Right ventricle myocardium inferior (tissue), 1 donor: ENCODE measurements around the gene CACNA1F. TPM values are rescaled to one million over a fixed set of nuclear protein-coding genes. Genes with fewer than 3 reads are reported as not detected.
A peak's percentile ranks its signal among the peaks of the same experiment; 100 is the strongest.

ENCODE experiments used
- ATAC-seq: fragments of 200-7000 bp; cut with Tn5 transposase; one replicate; pipeline ENCODE4 v1.9.1; 2020; ENCODE audit warnings: mild to moderate bottlenecking, moderate library complexity
- DNase-seq: peaks from one replicate; pipeline ENCODE4 v3.0.0; 2021; ENCODE audit errors: missing footprints
- intact Hi-C: fragments of 100-400 bp; cut with DNase I; formaldehyde crosslinking; loops from one replicate; pipeline ENCODE4 v1.11.0; 2022
- long read RNA-seq: library from polyadenylated mRNA; unstranded; transcript quantifications from one replicate; pipeline ENCODE4 v2.0.0, GENCODE V29; 2021
- total RNA-seq: library from RNA; stranded (reverse); fragmentation: NEBNext Ultra II Directional; extraction: Animal tissue kit (Norgen Biotek cat#: 25700); gene quantifications from one replicate; pipeline ENCODE4 v1.2.1, GENCODE V29; 2021
- donor health status: DM: no; HTN: yes; CAD: no; lungs with severe emphysema.

Gene CACNA1F
- total RNA-seq, result not detected
- long read RNA-seq, result 0 reads

DNA sequence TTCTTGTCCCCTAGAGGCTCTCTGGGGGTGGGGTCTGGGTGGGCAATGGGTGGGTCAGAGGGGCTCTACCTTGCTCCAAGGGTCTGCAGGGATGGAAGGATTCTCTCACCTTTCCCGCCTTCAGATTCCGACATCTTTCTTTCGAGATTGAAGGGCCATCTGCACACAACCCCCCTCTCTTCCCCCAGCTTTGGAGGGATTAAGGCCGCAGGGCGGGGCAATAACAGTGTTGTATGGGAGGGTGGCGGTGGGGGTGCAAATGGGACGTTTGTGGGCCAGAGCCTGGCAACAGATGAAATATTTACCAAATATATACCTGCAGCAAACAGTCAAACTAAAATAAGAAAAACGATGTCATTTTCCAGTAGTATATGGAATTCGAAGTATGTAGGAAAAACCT lies at the start of gene CACNA1F:
CACNA1F (minus strand) TSS at position 165 of the 400 bp plus-strand sequence; CDS start at position 134, 31 bp downstream.
- DNase-seq (no peak), ATAC-seq (no peak)
- intact Hi-C loops, result loop anchor here (5.0 kb wide), 1 partner anchor 36 kb away; no protein-coding TSS in a partner anchor

DNA sequence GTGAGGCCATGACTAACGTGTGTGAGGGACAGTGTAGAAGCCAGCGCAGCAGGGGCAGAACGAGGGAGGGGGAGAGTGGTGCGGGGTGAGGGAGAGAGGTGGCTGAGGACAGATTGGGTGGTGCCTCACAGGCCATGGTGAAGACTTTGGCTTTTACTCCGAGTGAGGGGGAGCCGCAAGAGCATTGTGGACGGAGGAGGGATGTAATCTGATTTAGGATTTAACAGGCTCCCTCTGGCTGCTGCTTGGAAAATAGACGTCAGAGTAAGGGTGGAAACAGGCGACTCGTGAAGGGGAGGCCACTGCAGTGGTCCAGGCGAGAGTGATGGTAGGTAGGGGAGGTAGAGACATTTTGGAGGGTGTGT lies 49.5 kb upstream of the CACNA1F start:
- intact Hi-C loops, result no loop called here
- DNase-seq, result no peak
- ATAC-seq, result peak; percentile 72

DNA sequence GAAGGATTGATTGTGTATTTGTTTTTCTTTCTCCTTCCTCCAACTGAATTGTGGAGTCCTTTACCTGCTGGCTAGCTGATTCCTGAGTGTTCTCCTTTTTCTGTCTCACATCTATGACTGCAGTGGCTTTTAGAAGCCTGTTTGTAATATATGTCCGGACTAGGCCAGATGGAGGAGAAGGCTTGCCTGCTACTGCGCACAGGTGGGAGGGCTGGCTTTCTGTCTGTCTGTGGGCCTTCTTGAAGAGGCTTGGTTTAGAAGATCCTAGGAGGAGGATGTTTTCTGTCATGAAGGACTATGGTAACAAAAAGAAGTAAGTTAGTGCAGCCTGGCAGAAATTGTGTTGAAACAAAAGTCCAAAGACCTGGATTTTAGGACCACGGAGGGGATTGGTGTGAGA lies 44.9 kb upstream of the CACNA1F start:
- no peak for DNase-seq
- intact Hi-C loops, result no loop called here
- ATAC-seq, result no peak

DNA sequence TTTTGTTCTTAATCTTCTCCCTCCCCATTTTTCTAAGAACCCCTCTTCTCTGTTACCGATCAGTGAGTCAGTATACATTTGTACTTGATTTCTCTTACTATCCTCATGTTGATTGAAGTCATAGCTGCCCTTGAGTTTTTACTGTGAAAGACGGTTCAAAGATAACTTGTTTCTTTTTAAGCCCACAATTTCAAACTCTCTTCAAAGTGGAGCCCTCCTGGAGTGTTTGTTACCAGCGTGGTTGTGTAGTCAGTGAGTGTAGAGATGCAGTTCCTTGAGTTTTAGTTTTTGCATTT lies 44.3 kb upstream of the CACNA1F start:
- no peak for ATAC-seq
- intact Hi-C loops, result no loop called here
- no peak for DNase-seq

DNA sequence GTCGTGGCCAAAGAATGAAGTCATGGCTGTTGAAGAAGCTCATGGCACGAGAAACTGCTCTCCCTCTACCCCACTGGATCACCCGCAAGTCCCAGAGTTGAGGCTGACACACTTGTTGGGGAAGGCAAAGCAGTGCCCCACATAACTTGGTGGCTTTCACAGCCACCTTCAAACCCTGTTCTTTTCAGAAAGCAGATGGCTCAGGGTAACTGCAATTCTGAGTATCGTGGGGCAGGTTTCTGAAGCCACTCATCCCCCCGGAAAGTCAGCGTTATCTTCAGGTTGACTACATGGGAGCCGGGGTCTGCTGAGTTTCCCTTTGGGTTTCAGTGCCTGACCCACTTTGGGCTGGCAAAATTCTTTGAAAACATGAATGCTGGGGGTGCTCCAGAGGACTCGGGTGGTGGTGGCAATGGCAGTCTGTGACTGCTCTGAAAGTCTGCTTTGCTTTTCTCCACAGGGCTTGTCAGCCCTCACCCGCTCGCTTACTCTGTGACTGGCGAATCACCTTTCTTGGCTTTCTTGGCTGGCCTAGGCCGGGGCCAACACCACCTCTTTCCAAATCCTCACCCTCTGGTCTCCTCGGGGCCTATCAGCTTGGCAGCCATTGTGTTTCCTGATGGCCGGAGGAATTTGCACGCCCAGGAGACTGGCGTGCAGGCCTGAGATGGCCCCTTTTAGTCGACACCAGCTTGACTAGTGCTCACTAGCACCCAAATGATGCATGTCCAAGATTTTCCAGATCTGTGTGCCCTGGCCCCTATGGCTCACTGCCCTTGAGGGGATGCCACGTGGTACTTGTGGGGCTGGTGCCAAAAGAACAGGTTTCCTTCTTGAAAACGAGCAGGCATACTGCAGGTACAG lies 43.8 kb upstream of the CACNA1F start:
- DNase-seq (no peak), ATAC-seq (no peak)
- intact Hi-C loops, result no loop called here

DNA sequence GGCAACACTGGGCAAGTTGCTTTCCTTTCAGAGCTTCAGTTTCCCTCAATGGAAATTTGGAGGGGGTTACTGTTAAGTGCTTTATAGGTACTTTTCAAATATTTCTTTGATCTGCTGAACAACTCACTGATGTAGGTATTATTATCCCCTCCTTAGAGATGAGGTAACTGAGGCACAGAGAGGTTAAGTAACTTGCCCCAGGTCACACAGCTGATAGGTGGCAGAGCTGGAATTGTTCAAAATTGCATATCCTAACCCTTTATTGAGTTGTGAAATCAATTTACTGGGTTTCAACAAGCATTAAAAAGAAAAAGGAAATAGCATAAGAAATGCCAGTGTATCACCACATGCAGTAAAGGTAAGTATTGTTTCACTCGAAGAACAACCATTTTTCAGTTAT lies 43.1 kb upstream of the CACNA1F start:
- no peak for ATAC-seq
- DNase-seq, result no peak
- intact Hi-C loops, result no loop called here

DNA sequence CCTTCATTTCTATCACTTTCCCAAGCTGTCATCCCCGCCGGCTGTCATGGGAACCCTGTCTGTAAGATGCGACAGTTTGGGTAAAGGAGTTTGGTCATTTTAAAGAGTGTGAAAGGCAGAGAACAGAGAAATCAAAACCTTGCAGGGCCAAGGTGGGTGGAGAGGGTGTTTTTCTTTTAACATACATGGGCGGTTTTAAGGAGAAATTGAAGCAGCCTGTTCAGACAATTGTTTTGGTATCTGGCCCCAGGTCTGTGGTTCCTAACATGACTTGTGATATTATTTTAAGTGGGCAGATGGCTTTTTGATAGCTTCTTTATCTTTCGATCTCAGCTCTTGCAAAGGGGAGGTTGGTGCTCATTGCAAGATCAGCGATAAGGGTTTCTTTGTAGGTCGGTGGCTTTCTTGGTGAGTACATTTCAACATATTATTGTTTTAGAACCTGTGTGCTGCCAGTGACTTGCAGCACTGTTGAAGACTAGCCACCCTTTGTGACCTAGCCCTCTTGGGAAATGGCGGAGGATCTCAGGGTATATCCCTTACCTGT lies 40.1 kb upstream of the CACNA1F start:
- no peak for DNase-seq
- ATAC-seq, result no peak
- intact Hi-C loops, result no loop called here

DNA sequence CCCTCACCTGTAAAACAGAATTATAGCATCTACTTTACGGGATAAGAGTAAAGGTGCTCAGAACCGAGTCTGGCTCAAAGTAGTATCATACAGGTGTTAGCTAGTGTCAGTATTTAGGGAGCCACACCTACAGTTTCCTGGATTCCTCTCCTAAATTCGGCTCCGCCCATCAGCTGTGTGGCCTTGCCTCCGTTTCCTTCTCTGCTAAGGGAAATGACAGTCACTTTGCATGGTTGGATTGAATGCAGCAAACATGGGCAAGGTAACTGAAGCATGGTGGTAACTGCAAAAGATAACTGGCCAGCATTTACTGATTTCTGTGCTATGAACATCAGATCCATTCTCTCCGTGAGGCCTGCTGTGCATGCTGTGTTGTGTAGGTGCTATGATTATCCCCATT lies 39.3 kb upstream of the CACNA1F start:
- DNase-seq (no peak), ATAC-seq (no peak)
- intact Hi-C loops, result no loop called here

DNA sequence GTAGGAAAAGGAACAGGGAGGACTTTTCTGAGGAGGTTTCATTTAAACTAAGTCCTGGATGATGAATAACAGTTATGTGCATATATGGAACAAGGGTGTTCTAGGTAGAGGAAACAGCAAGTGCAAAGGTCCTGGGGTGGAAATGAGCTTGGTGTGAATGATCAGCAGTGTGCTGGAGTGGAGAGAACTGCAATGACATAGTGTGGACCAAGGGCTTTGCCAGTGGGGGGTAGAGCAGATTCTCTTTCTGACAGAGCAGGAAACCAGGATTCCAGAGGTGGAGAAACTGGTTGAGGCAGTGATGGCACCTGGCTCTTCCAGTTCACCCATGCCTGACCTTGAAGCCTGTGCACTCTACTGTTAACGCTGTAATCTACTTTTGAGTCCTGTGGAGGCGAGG lies 38.2 kb upstream of the CACNA1F start:
- DNase-seq, result no peak
- no peak for ATAC-seq
- intact Hi-C loops, result no loop called here

DNA sequence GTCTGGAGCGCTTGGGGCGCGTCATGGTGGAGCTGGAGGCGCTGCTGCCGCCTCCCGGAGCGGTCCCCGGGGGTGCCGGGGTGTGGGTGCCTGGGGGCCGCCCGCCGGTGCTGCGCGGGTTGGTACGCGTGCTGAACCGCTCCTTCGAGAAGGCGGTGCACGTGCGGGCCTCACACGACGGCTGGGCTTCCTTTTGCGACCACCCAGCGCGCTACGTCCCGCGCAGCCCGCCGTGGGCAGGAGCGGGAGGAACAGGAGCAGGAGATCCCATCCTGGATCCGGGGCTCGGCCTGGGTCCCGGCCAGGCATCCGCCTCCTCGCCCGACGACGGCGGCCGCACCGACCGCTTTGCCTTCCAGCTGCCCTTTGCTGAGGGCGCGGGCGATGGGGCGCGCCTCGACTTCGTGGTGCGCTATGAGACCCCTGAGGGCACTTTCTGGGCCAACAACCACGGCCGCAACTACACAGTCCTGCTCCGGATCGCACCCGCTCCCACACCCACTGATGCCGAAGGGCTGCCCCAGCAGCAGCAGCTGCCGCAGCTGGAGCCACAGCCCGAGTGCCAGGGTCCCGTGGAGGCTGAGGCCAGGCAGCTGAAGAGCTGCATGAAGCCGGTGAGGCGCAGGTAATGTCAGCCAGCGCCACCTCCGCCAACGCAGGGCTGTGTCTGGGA lies 37.2 kb upstream of the CACNA1F start:
- DNase-seq (no peak), ATAC-seq (no peak)
- intact Hi-C loops, result no loop called here

DNA sequence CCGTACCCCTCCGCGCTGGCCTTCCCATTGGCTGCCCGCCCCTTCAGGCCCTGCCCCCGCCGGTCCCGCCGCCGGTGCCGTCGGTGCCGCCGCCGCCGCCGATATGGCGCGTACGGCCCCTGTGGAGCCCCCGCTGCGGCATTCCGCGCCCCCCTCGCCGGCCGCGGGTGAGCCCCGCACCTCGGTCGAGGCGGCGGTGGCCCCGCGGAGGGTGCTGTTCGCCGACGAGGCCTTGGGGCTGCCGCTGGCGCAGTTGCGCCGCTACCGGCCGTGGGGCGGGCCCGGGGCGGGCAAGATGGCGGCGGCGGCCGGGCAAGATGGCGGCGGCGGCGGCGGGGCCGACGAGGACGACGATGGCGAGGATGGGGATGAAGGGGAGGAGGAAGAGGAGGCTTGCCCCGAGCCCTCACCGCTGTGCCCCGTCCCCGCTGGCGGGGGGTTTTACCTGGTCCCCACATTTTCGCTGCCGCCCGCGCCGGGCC lies 36.7 kb upstream of the CACNA1F start, which contains the start of gene PPP1R3F:
PPP1R3F (plus strand) TSS at position 27 of the 482 bp plus-strand sequence; CDS start at position 104, 77 bp downstream.
- DNase-seq, result no peak
- intact Hi-C loops, result loop anchor here (2.0 to 5.0 kb wide), 2 partner anchors 35 to 68 kb away; partner anchors contain the start of genes CCDC22 and SYP
- peak; percentile 18 for ATAC-seq

DNA sequence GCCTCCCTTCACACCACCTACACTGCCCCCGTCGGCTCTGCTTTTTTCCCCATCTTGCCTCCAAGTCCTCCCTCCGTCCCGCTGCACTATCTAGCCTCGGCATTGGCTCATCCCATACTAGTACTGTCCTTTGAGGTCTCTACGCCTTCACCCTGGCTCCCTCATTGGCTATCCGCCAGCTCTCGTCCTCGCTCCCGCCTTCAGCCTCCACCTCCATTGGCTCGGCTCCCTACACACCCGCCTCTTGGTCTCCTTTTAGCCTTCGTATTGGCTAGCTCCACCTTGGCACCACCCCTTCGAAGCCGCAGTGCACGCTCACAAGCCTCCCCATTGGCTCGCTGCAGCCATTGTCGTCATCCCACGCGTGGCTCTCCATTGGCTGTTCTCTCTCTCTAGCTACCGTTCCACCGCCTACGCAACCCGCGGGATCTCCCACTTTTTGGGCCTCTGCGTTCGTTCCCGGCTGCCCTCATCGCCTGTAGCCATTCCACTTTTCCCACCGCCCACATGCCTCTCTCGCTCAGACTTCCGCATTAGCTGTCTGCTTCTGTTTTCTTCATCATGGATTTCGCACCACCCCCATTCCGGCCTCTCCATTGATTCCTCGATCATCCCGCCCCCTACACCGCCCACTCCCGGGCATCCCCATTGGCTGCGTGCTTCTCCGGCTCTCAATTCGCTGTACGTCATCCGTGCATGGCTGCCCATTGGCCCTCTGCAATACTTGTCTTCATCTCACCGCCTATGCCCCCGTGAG lies 36.0 kb upstream of the CACNA1F start:
- peak; percentile 98 for DNase-seq
- peak; percentile 96 for ATAC-seq
- intact Hi-C loops, result loop anchor here (2.0 to 5.0 kb wide), 2 partner anchors 34 to 67 kb away; partner anchors contain the start of genes CCDC22 and SYP

DNA sequence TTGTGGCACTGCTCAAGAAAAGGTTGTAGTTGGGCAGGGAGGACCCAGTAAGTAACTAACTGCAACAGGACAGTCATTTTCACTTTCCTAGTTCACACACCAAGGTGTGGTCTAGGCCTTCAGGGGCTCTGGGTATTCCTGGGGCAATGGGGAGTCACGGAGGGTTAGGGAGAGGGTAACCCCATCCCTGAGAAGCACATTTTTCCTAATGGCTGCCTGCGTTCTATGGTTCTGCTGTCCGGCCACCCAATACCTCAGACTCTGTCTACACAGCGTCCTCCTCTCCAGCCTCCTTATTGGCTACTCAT lies 35.5 kb upstream of the CACNA1F start:
- no peak for ATAC-seq
- no peak for DNase-seq
- intact Hi-C loops, result loop anchor here (2.0 to 5.0 kb wide), 2 partner anchors 34 to 66 kb away; partner anchors contain the start of genes CCDC22 and SYP

DNA sequence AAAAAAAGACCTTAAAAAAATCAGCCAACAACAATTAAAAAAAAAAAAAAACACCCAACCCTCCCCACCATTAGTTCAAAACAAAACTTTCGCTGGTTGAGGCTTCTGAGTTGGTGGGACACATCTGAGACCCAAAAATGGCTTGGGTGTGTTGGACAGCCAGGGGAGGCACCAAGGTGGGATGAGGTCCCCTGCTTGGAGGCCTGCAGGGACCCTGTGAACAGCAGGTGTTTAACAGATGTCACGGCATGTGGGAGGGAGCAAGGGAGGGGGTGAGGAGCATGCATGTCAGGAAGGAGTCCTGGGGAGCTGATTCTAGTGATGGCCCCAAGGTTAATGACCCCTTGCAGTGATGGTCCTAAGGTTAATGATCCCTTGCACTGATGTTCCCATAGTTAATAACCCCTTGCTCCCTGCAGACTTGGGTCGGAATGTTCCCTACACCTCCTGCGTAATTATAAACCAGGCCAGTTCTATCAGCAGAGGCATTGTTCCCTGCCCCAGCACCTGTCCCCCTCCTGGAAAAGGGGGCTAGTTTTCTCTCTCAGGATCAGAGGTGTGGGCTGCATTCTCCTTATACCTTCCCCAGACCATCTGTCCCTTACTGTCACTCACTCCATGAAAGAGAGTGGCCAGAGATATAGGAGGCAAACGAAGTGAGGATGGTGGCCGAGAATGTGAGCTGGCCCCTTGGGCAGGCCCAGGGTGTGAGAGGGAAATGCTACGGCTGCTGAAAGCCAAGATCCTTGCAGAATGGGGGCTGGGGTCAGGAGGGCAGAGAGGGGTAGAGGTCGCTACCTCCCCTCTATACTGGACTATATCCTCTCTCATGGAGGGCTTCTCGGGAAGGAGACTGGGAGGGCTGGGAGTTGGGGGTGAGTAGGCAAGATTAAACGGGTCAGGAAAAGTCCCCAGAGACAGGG lies 33.6 kb upstream of the CACNA1F start:
- ATAC-seq (no peak), DNase-seq (no peak)
- intact Hi-C loops, result loop anchor here (5.0 kb wide), 1 partner anchor 64 kb away; the partner anchor contains the start of gene SYP

DNA sequence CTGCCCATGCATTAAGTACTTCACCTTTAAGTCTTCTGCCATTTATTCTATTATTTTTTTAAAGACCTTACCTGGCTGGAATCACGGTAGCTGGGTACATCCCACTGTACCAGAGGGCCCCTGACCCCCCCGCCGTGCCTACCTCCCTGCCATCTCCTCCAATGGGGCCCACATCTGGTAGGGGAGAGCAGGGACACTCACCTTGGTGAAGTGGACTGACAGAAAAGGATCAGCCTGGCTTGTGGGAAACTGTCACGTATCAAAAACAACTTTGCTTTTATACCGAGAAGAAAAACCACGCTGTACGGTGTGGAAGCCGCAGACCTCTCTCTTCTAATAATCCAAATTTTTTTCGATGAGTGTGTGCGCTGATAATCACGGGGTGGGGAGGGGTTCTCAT lies 31.3 kb upstream of the CACNA1F start, which contains the start of gene FOXP3:
FOXP3 (minus strand) TSS at position 251 of the 400 bp plus-strand sequence. CDS start 6,205 bp downstream, outside the sequence.
- intact Hi-C loops, result no loop called here
- no peak for ATAC-seq
- DNase-seq, result no peak

DNA sequence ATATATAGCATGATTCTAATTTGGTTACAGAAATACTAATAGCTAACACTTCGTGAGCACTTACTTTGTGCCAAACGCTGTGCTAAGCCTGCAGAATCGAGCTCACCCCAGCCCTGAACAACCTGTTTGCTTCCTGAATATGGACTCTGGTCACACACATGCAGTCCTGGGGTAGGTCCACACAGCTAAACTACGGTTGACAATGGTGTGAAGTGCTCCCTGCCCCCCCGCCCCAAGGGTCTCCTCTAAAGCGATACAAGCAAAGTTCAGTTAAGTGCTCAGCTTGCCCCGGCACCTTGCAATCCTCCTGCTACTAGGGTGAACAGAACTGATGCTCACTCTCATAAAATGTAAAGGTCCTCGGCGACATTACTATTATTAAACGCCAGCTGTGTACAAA lies 30.5 kb upstream of the CACNA1F start:
- DNase-seq (no peak), ATAC-seq (no peak)
- intact Hi-C loops, result no loop called here

DNA sequence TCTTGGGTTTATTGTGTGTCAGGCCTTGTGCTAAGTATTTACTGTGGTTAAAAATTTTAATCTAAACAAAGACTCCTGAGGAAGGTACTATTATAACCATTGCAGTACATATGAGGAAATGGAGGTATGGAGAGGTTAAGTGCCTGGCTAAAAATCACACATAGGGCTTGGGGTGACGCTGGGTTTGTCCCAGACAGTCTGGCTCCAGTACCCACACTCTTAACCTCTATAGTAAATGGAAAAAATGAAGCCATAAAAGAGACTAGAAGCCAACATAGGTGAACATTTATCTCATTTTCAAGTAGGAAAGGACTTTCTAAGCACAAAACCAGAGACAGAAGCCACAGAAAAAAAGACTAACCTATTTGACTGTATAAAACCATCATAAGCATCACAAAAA lies 29.5 kb upstream of the CACNA1F start:
- DNase-seq, result no peak
- intact Hi-C loops, result no loop called here
- no peak for ATAC-seq
